ACC112 (cell line): ENCODE measurements around the gene GAS6.
A peak's percentile ranks its signal among the peaks of the same experiment; 100 is the strongest.

Experiments
- H2AFZ ChIP-seq: fragments of 200-600 bp; sonication (generic); one replicate; pipeline ENCODE4 v1.6.0; 2017; ENCODE audit warnings: antibody characterized with exemption, low read length; ENCODE audit not compliant: unreplicated experiment
- H3K27ac ChIP-seq: fragments of 200-600 bp; sonication (generic); 2 replicates; pipeline ENCODE4 v1.5.1; 2014; ENCODE audit warnings: low read depth, mild to moderate bottlenecking, antibody characterized with exemption, low read length, moderate library complexity
- H3K27me3 ChIP-seq: fragments of 200-600 bp; sonication (generic); 2 replicates; pipeline ENCODE4 v1.6.1; 2014; ENCODE audit warnings: mild to moderate bottlenecking, antibody characterized with exemption, low read length, moderate library complexity, mixed read lengths; ENCODE audit not compliant: insufficient read depth
- H3K36me3 ChIP-seq: fragments of 200-600 bp; sonication (generic); 2 replicates; pipeline ENCODE4 v1.6.1; 2016; ENCODE audit warnings: mild to moderate bottlenecking, antibody characterized with exemption, low read length, moderate library complexity, mixed read lengths; ENCODE audit not compliant: insufficient read depth
- H3K4me1 ChIP-seq: fragments of 200-600 bp; sonication (generic); one replicate; pipeline ENCODE4 v1.6.1; 2016; ENCODE audit warnings: low read length, mixed read lengths; ENCODE audit not compliant: insufficient read depth, unreplicated experiment, control insufficient read depth
- H3K4me3 ChIP-seq: fragments of 200-600 bp; sonication (generic); 2 replicates; pipeline ENCODE4 v1.5.1; 2014; ENCODE audit warnings: mild to moderate bottlenecking, low read depth, low read length
- H3K79me2 ChIP-seq: fragments of 200-600 bp; sonication (generic); one replicate; pipeline ENCODE4 v1.6.0; 2016; ENCODE audit warnings: low read length; ENCODE audit not compliant: control insufficient read depth, unreplicated experiment, insufficient read depth

GAS6 gene

GRCh38 chr13:113865427-113865826 lies 1.6 kb upstream of the GAS6 start:
- Histone ChIP-seq H3K4me3 (no peak overlapping the region), H3K4me1 (no peaks in the 10 kb centered on the region), H3K79me2 (peaks cover 37% of the 10 kb centered on the region), H2AFZ (no peak overlapping the region), H3K27me3 (no peaks in the 10 kb centered on the region), H3K27ac (no peak overlapping the region), H3K36me3 (no peaks in the 10 kb centered on the region)

- no peaks in the 10 kb centered on the region for H3K27me3 ChIP-seq
- H3K27ac ChIP-seq, result peak overlapping the region; percentile 4; the same call in 1 of the 2 replicates
- peak overlapping the region; percentile 87 for H2AFZ ChIP-seq
- H3K36me3 ChIP-seq, result no peaks in the 10 kb centered on the region
- H3K4me1 ChIP-seq, result no peaks in the 10 kb centered on the region
- H3K79me2 ChIP-seq, result peaks cover 38% of the 10 kb centered on the region
- peak overlapping the region; percentile 98 for H3K4me3 ChIP-seq
Measured at GRCh38 chr13:113864273-113864890, 506 bp upstream of the GAS6 start.

DNA sequence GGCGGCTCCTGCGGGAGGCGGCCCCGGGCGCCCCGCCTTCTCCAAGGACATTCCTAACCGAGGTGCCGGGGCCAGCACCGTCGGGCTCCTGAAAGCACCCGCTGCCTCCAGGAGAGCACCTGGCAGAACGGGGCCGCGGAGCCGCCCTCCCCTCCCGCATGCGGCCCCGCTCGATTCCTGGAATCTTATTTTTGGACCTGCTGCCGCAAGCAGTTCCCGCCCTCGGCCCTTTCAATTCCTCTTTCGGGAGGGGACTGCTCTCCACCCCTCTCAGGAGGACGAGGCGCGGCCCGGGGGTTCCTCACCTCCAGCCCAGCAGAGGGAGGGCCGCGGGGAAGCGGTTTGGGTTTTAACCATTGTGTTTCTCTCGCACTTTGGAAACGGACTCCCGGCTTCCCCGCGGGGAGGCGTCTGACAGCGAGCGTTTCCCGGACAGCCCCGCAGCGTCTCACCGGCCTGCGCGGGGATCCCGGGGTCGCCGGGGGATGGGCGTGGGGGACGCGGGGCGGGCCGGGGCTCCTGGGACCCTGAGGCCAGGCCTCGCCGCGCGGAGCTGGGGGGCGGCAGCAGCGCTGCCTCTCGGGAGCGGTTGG lies 849 bp downstream of the GAS6 start:
- Histone ChIP-seq H3K36me3 (no peaks in the 10 kb centered on the region), H2AFZ (peak overlapping the region; percentile 87), H3K27ac (no peak overlapping the region), H3K4me3 (peak overlapping the region; percentile 98), H3K4me1 (no peaks in the 10 kb centered on the region), H3K27me3 (no peaks in the 10 kb centered on the region), H3K79me2 (peaks cover 46% of the 10 kb centered on the region)

- peaks cover 1% of the 10 kb centered on the region for H3K4me1 ChIP-seq
- H3K79me2 ChIP-seq, result peaks cover 51% of the 10 kb centered on the region
- no peaks in the 10 kb centered on the region for H3K36me3 ChIP-seq
- H2AFZ ChIP-seq, result peak overlapping the region; percentile 87
- H3K27ac ChIP-seq, result no peak overlapping the region
- no peaks in the 10 kb centered on the region for H3K27me3 ChIP-seq
- H3K4me3 ChIP-seq, result peak overlapping the region; percentile 98
Measured at GRCh38 chr13:113862191-113862930, 1.5 kb downstream of the GAS6 start.

DNA sequence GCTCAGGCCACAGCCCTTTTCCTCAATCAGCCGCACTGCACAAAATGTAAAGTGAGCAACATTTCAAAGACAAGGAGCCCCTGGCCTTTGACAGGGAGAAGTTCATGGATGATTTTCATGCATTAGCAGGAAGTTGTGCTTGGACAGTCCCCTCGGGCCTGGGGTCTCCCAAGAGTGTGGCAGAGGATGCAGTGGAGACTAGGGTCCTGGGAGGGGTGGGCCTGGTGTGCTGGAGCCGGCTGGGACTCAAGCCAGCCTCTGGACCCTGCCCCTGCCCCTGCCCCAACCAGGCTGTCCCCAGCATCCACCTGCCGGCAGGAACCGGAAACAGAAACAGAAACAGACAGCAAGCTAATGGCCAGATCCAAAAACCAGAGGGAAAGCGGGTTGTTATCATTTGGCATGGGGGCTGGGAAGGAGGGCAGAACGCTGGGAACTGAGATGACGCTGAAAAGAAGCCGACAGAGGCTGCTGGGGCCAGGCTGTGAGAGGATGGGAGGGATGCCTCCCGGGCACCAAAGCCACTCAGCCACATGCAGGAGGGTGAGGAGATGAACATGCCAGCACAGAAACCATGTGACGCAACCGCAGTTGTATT lies 2.3 kb downstream of the GAS6 start:
- H3K79me2 ChIP-seq, result peaks cover 52% of the 10 kb centered on the region
- H3K4me1 ChIP-seq, result peaks cover 10% of the 10 kb centered on the region
- H3K36me3 ChIP-seq, result no peaks in the 10 kb centered on the region
- H3K27ac ChIP-seq, result no peak overlapping the region
- H3K27me3 ChIP-seq, result no peaks in the 10 kb centered on the region
- H3K4me3 ChIP-seq, result no peak overlapping the region; the same call in 1 of the 2 replicates
- no peak overlapping the region for H2AFZ ChIP-seq

DNA sequence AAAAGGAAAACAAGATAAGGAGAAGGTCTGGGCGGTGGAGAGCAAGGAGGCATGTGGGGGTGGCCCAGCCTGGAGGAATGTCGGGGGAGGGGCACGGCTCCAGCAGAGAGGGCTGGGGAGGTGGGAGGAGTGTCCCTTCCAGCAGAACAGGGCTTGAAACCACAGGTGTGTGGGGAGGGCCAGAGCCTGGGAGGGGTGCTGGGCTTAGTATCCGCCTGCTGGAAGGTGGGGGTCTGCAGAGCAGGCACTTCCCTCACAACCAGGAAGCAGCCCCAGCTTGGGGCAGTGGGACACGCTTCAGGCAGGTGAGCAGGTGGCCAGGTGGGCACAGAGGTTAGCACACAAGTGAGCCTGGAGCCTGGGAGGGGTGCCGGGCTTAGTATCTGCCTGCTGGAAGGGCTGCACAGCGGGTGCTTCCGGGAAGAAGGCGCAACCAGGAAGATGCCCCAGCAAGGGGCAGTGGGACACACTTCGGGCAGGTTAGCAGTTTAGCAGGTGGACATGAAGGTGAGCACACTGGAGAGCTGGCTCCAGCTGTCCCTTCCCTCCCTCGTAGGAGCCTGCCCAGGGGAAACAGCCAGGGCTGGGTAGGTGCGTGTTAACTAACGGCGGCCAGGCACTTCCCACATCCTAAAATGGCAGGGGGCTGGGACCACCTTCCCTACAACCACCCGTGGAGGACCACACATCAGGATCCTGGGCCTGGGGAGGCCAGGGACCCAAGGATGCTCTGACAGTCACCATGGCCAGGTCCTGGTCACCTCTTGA lies 3.0 kb downstream of the GAS6 start:
- no peak overlapping the region for H3K27ac ChIP-seq
- H3K27me3 ChIP-seq, result no peaks in the 10 kb centered on the region
- no peak overlapping the region for H2AFZ ChIP-seq
- no peaks in the 10 kb centered on the region for H3K36me3 ChIP-seq
- H3K4me1 ChIP-seq, result peaks cover 13% of the 10 kb centered on the region
- H3K79me2 ChIP-seq, result peaks cover 59% of the 10 kb centered on the region
- H3K4me3 ChIP-seq, result no peak overlapping the region

DNA sequence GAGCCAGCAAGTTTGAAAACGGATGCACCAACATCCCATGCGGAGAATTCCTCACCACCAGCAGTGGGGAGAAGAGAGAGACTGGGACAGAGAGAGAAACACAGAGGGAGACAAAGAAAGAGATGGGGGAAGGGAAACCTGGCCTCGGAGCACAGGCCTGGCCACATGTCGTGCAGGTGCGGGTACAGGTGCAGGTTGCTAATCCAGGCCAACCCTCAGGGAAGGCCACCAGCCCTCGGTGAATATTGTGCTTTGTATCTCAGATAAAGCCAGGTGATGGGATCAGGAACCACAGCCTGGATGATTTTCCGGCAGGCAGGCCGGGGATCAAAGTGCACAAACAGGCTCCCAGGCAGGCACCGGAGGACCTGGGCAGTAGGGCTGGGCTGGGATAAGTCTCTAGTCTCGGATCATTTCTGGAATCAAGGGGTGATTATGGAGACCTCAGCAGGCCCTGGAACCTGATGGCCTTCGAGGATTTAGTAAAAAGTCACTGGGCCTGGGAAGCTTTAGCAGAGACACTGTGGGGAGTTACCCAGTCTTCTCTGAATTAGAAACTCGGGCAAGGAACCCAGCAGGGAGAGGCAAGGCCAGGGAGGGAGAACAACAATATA lies 3.7 kb downstream of the GAS6 start:
- Histone ChIP-seq H3K27ac (no peak overlapping the region), H3K4me1 (peaks cover 13% of the 10 kb centered on the region), H3K27me3 (no peaks in the 10 kb centered on the region), H2AFZ (no peak overlapping the region), H3K36me3 (no peaks in the 10 kb centered on the region), H3K79me2 (peaks cover 66% of the 10 kb centered on the region), H3K4me3 (no peak overlapping the region)

DNA sequence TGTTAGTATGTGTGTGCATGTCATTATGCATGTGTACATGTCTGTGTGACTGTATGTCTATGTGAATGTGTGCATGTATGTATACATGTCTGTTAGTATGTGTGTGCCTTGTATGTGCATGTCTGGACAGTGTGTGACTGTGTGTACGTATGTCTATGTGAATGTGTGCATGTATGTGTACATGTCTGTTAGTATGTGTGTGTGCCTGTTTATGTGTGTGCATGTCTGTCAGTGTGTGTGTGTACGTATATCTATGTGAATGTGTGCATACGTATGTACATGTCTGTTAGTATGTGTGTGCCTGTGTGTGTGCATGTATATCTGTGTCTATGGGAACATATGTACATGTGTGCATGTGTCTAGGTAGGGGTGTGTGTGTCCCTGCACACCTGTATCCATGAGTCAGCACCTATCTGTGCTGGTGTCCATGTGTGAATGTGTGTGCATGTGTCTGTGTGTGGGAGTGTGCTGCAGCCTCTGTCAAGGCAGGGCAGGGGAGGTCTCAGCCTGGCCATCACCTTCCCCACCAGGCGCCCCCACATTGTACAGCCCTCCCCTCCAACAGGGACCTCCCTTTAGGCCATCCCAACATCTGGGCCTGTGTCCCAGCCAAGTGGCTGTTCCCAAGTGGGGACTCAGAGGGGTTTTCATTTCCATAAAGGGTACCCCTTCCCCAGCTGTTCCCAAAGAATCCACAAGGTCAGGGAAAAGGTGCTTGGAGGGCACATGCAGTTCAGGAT lies 4.4 kb downstream of the GAS6 start:
- Histone ChIP-seq H3K36me3 (no peaks in the 10 kb centered on the region), H3K27me3 (no peaks in the 10 kb centered on the region), H3K79me2 (peaks cover 73% of the 10 kb centered on the region), H3K4me1 (peaks cover 13% of the 10 kb centered on the region), H2AFZ (no peak overlapping the region), H3K27ac (no peak overlapping the region), H3K4me3 (no peak overlapping the region)

DNA sequence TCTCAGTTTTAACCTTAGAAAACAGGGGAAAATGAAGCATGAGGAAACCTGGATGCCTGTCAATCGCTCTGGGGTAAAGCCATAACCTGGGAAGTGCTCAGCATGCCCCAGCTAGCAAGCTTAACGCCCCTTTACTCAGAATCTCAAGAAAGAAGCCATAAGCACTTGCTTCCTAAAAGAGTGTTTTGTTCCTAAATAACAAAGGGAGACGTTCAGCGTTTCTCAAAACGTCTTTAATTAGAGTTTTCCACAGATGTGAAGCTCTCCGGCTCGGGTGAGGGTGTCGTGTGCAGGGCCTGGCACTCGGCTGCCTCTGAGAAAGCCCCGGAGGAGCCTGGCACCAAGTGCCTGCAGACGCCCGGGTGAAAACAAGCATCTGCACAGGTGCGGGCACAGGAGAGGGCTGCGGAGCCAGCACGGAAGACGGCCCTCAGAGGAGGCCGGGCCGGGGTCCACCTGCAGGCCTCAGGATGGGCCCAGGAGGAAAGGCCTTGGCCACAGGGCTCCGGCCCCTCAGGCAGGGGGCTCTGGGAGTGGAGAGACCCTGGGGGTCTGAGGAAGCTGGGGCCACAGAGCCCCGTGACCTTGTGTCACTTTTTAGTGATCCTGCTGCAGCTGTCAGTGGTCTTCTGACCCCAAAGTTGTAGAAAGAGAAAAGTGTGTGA lies 6.2 kb downstream of the GAS6 start:
- H3K27ac ChIP-seq, result 0 out of 2 replicates have a peak overlapping the region, but pooled peaks have one; percentile 12
- H3K4me1 ChIP-seq, result peaks cover 13% of the 10 kb centered on the region
- no peak overlapping the region for H2AFZ ChIP-seq
- H3K4me3 ChIP-seq, result no peak overlapping the region
- H3K27me3 ChIP-seq, result no peaks in the 10 kb centered on the region
- H3K36me3 ChIP-seq, result no peaks in the 10 kb centered on the region
- H3K79me2 ChIP-seq, result peaks cover 73% of the 10 kb centered on the region
